Endothelial cell of umbilical vein (primary cell): ENCODE measurements around the gene FAM131B. TPM values are rescaled to one million over a fixed set of nuclear protein-coding genes. Genes with fewer than 3 reads are reported as not detected.

Experiments
- BruUV-seq: library from RNA; stranded (reverse); fragments of 400-500 nt; replicated peaks from 2 replicates; lab custom pipeline; 2021; lab: Mats Ljungman, UMichigan
- CTCF ChIA-PET: fragments of 300-600, 350-600 bp; sonication (Branson Sonifier 250); formaldehyde crosslinking; loops from one replicate; lab custom pipeline; 2021; ENCODE audit warnings: antibody characterized with exemption, inconsistent platforms; lab: Charles Lee
- POLR2A ChIA-PET: fragments of 300-600, 350-600 bp; sonication (Branson Sonifier 250); formaldehyde crosslinking; loops from one replicate; lab custom pipeline; 2021; ENCODE audit warnings: antibody characterized with exemption, inconsistent platforms; lab: Charles Lee
- DNase-seq: peaks from one replicate; pipeline ENCODE4 v3.0.0-alpha.2; 2011; ENCODE audit warnings: low read depth, low spot score
- FAIRE-seq: peaks from 2 replicates; lab custom pipeline; 2011; peaks lifted over from hg19 to GRCh38; lab: Jason Lieb, UNC
- H2AFZ ChIP-seq: 2 replicates; pipeline ENCODE4 v1.6.0; 2012; ENCODE audit warnings: low read depth, low read length, control low read depth, inconsistent platforms
- H3K27ac ChIP-seq: 2 replicates; pipeline ENCODE4 v1.5.1; 2011; ENCODE audit warnings: low read depth, mild to moderate bottlenecking, control low read depth, low read length, moderate library complexity; ENCODE audit not compliant: insufficient read depth
- H3K27me3 ChIP-seq, 2 experiments: 2 replicates each; pipeline versions ENCODE4 v1.6.0 to v1.6.1; 2011; ENCODE audit warnings: low read length in 2 of 2, mixed read lengths in 1 of 2; ENCODE audit not compliant: control insufficient read depth in 2 of 2, insufficient read depth in 2 of 2
- H3K36me3 ChIP-seq, 2 experiments: 2 replicates in 1 of 2; 3 replicates in 1 of 2; pipeline ENCODE4 v1.5.1; 2011; ENCODE audit warnings: low read length in 2 of 2, mild to moderate bottlenecking in 1 of 2, moderate library complexity in 1 of 2; ENCODE audit not compliant: control insufficient read depth in 2 of 2, insufficient read depth in 2 of 2; ENCODE audit errors: extremely low read depth in 1 of 2
- H3K4me1 ChIP-seq: 3 replicates; pipeline ENCODE4 v1.5.1; 2011; ENCODE audit warnings: mild to moderate bottlenecking, low read length; ENCODE audit not compliant: control insufficient read depth, insufficient read depth; ENCODE audit errors: extremely low read depth
- H3K4me2 ChIP-seq: 2 replicates; pipeline ENCODE4 v1.6.1; 2011; ENCODE audit warnings: low read length, control low read depth, mixed read lengths; ENCODE audit not compliant: insufficient read depth
- H3K4me3 ChIP-seq, 3 experiments: fragments of 200-600 bp in 1 of 3; sonication (generic), shearing (Covaris generic) in 1 of 3; replicated peaks in 1 of 3; 2 replicates each; pipeline ENCODE4 v1.5.1; 2011 to 2016; ENCODE audit warnings: control low read depth in 3 of 3, low read length in 3 of 3, mild to moderate bottlenecking in 2 of 3, inconsistent platforms in 1 of 3, low read depth in 1 of 3, moderate library complexity in 1 of 3; ENCODE audit not compliant: insufficient read depth in 1 of 3
- H3K79me2 ChIP-seq: 2 replicates; pipeline ENCODE4 v1.6.0; 2012; ENCODE audit warnings: low read length, inconsistent platforms; ENCODE audit not compliant: control insufficient read depth, insufficient read depth
- H3K9ac ChIP-seq: replicated peaks from 2 replicates; pipeline ENCODE3; 2011; ENCODE audit warnings: low read length, control low read depth; ENCODE audit not compliant: insufficient read depth; ENCODE audit errors: extremely low read depth
- H3K9me1 ChIP-seq: replicated peaks from 3 replicates; pipeline ENCODE4 v1.6.0; 2011; ENCODE audit warnings: mild to moderate bottlenecking, low read length; ENCODE audit not compliant: control insufficient read depth, insufficient read depth; ENCODE audit errors: extremely low read depth
- H3K9me3 ChIP-seq: replicated peaks from 2 replicates; pipeline ENCODE4 v1.5.1; 2012; ENCODE audit warnings: low read length, inconsistent platforms; ENCODE audit not compliant: control insufficient read depth, insufficient read depth
- H4K20me1 ChIP-seq: replicated peaks from 2 replicates; pipeline ENCODE3; 2011; ENCODE audit warnings: mild to moderate bottlenecking, low read length; ENCODE audit not compliant: control insufficient read depth, insufficient read depth; ENCODE audit errors: extremely low read depth
- EZH2 ChIP-seq: IDR thresholded peaks from 2 replicates; pipeline ENCODE4 v1.6.1; 2012; ENCODE audit warnings: borderline replicate concordance, low read depth, mild to moderate bottlenecking, moderate library complexity, low read length, inconsistent platforms; ENCODE audit not compliant: severe bottlenecking
- FOS ChIP-seq: IDR thresholded peaks from 2 replicates; pipeline ENCODE4 v1.6.1; 2011; ENCODE audit warnings: mild to moderate bottlenecking, low read length, moderate library complexity, borderline replicate concordance; ENCODE audit not compliant: insufficient read depth
- GATA2 ChIP-seq: IDR thresholded peaks from 2 replicates; pipeline ENCODE4 v1.7.0; 2011; ENCODE audit warnings: low read depth, mild to moderate bottlenecking, moderate library complexity, mixed read lengths, low read length; ENCODE audit not compliant: insufficient read length, insufficient read depth
- JUN ChIP-seq: IDR thresholded peaks from 2 replicates; pipeline ENCODE4 v1.6.1; 2011; ENCODE audit warnings: borderline replicate concordance, low read depth; ENCODE audit not compliant: insufficient read length, insufficient read depth
- MYC ChIP-seq: IDR thresholded peaks from one replicate; pipeline ENCODE4 v1.6.1; 2011; ENCODE audit warnings: mild to moderate bottlenecking, low read depth, low read length
- POLR2A ChIP-seq: IDR thresholded peaks from 2 replicates; pipeline ENCODE4 v1.6.1; 2012; ENCODE audit warnings: low read depth, mild to moderate bottlenecking, control low read depth, low read length
- POLR2AphosphoS5 ChIP-seq: IDR thresholded peaks from 2 replicates; pipeline ENCODE4 v1.6.1; 2012; ENCODE audit warnings: low read depth, mild to moderate bottlenecking, control low read depth, low read length, moderate library complexity; ENCODE audit not compliant: insufficient read depth
- dilution Hi-C: fragments of 300-500 bp; cut with MboI; formaldehyde crosslinking; loops from one replicate; pipeline ENCODE4 v1.15.0; 2019; ENCODE audit warnings: low sequenced_read_pairs; ENCODE audit not compliant: extremely low pct_ligation_motif_present
- intact Hi-C: fragments of 100-400 bp; cut with micrococcal nuclease; formaldehyde crosslinking; loops from one replicate; pipeline ENCODE4 v1.10.0; 2022
- polyA plus RNA-seq, 4 experiments: library from polyadenylated mRNA; depleted of rRNA in 3 of 4; stranded (reverse) in 3 of 4; unstranded in 1 of 4; fragments of >200 nt; gene quantifications; 2 replicates each; pipeline versions ENCODE4 v1.2.1 to v1.2.3, GENCODE V29; 2011 to 2012; ENCODE audit warnings: missing spikeins in 1 of 4
- total RNA-seq: library from RNA; stranded (reverse); gene quantifications from 2 replicates; pipeline ENCODE4 v1.2.3, GENCODE V29; 2021
- TF ChIP-seq, protein P1 (sequence below): IDR thresholded peaks from 2 replicates; pipeline ENCODE4 v1.6.1; 2011; ENCODE audit not compliant: insufficient read depth, insufficient read length
- TF ChIP-seq, protein P2 (sequence below), 2 donors: IDR thresholded peaks; 1 replicate in 1 of 2; 2 replicates in 1 of 2; pipeline ENCODE4 v1.5.1; 2011; ENCODE audit warnings: low read length in 2 of 2, mild to moderate bottlenecking in 2 of 2, moderate library complexity in 2 of 2, control low read depth in 1 of 2, inconsistent platforms in 1 of 2, low read depth in 1 of 2; ENCODE audit not compliant: insufficient read depth in 1 of 2; ENCODE audit errors: extremely low read depth in 1 of 2

Gene FAM131B
- total and polyA plus RNA-seq, 2 donors (not counting 3 experiments of a cell fraction or from before 2014, with no cell fraction given), result 1.6 to 1.8 TPM

DNA sequence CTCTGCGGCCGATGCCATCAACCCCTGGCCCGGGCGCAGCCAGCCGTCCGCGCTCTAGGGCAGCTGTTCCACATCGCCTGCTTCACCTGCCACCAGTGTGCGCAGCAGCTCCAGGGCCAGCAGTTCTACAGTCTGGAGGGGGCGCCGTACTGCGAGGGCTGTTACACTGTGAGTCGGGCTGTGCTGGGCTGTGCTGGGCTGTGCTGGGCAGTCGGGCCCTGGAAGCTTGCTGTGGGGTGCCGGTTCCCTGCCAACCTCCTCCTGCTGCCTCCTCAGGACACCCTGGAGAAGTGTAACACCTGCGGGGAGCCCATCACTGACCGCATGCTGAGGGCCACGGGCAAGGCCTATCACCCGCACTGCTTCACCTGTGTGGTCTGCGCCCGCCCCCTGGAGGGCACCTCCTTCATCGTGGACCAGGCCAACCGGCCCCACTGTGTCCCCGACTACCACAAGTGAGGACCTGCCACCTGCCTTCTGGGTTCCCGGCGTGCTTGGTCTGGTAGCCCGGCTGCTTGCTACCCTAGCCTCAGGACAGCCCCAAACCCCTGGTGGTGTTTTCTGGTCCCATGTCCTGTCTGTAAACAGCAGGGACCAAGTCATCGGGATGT, 26.1 kb upstream of the FAM131B start:
- intact Hi-C loops, result no loop called here
- no peak overlapping the region for H3K4me3 ChIP-seq
- ChIA-PET POLR2A (interaction anchor here (0.6 to 1.1 kb wide), 2 partner anchors 99 to 111 kb away, joined by 6 to 7 read pairs; no protein-coding TSS in a partner anchor), CTCF (interaction anchor here (0.5 to 4.3 kb wide), 7 partner anchors 9 to 117 kb away, joined by 3 to 24 read pairs (median 3); no protein-coding TSS in a partner anchor)
- H3K9me3 ChIP-seq, result no peaks in the 10 kb centered on the region
- DNase-seq, result no peak
- H4K20me1 ChIP-seq, result no peaks in the 10 kb centered on the region
- no peaks in the 10 kb centered on the region for H3K27me3 ChIP-seq
- H3K79me2 ChIP-seq, result peaks cover 59% of the 10 kb centered on the region
- no peak overlapping the region for H3K4me2 ChIP-seq
- no peak for TF ChIP-seq POLR2A
- TF ChIP-seq MYC, result no peak
- TF ChIP-seq FOS, result no peak
- TF ChIP-seq, protein P1, sequence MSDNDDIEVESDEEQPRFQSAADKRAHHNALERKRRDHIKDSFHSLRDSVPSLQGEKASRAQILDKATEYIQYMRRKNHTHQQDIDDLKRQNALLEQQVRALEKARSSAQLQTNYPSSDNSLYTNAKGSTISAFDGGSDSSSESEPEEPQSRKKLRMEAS, result no peak
- H3K36me3 ChIP-seq, result peaks cover 19 to 43% of the 10 kb centered on the region in 2 experiments
- H3K9ac ChIP-seq, result no peak overlapping the region
- FAIRE-seq, result no peak
- no peaks in the 10 kb centered on the region for H3K9me1 ChIP-seq
- BruUV-seq, result no TSS peak
- peaks cover 84% of the 10 kb centered on the region for H3K4me1 ChIP-seq
- no peak overlapping the region for H3K27ac ChIP-seq
- dilution Hi-C loops, result loop anchor here (25.0 kb wide), 1 partner anchor 124 kb away; no protein-coding TSS in a partner anchor
- H2AFZ ChIP-seq, result no peak overlapping the region

DNA sequence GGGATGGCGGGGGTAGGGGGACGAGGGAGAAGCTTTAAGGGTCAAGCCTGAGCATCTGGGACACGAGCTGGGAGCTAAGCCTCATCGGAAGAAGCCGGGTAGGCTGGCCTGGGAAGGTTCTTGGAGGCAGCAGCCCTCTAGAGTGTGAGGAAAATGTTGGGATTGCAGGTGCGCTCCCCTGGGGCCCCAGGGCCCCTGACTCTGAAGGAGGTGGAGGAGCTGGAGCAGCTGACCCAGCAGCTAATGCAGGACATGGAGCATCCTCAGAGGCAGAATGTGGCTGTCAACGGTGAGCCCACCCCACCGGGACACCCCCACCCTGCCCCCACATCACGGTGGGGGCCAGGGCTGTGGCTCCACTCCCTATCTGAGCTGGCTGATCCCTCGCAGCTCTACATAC, 25.5 kb upstream of the FAM131B start:
- CTCF ChIA-PET, result interaction anchor here (0.7 to 4.3 kb wide), 5 partner anchors 8 to 117 kb away, joined by 3 to 24 read pairs (median 3); no protein-coding TSS in a partner anchor
- H4K20me1 ChIP-seq, result no peaks in the 10 kb centered on the region
- H2AFZ ChIP-seq, result no peak overlapping the region
- no peak overlapping the region for H3K9ac ChIP-seq
- no peaks in the 10 kb centered on the region for H3K27me3 ChIP-seq
- peaks cover 65% of the 10 kb centered on the region for H3K79me2 ChIP-seq
- DNase-seq (no peak), FAIRE-seq (no peak)
- POLR2A ChIA-PET, result interaction anchor here (1.1 kb wide), 1 partner anchor 112 kb away, joined by 6 read pairs; no protein-coding TSS in a partner anchor
- H3K4me1 ChIP-seq, result peaks cover 86% of the 10 kb centered on the region
- H3K9me3 ChIP-seq, result no peaks in the 10 kb centered on the region
- peaks cover 19 to 44% of the 10 kb centered on the region in 2 experiments for H3K36me3 ChIP-seq
- H3K4me2 ChIP-seq, result no peak overlapping the region
- no peak overlapping the region for H3K4me3 ChIP-seq
- H3K9me1 ChIP-seq, result no peaks in the 10 kb centered on the region
- no peak for TF ChIP-seq MYC
- no peak for TF ChIP-seq POLR2AphosphoS5
- TF ChIP-seq EZH2, result no peak
- TF ChIP-seq GATA2, result no peak
- TF ChIP-seq, protein P2, sequence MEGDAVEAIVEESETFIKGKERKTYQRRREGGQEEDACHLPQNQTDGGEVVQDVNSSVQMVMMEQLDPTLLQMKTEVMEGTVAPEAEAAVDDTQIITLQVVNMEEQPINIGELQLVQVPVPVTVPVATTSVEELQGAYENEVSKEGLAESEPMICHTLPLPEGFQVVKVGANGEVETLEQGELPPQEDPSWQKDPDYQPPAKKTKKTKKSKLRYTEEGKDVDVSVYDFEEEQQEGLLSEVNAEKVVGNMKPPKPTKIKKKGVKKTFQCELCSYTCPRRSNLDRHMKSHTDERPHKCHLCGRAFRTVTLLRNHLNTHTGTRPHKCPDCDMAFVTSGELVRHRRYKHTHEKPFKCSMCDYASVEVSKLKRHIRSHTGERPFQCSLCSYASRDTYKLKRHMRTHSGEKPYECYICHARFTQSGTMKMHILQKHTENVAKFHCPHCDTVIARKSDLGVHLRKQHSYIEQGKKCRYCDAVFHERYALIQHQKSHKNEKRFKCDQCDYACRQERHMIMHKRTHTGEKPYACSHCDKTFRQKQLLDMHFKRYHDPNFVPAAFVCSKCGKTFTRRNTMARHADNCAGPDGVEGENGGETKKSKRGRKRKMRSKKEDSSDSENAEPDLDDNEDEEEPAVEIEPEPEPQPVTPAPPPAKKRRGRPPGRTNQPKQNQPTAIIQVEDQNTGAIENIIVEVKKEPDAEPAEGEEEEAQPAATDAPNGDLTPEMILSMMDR (IDR thresholded peaks at IDR 0.05; ENCODE audit: extremely low read depth in 1 of 2, insufficient read depth in 1 of 2, low read depth in 1 of 2, low read length in 2 of 2), result no peak
- TF ChIP-seq, protein P1, result no peak
- TF ChIP-seq POLR2A, result no peak
- no peak for TF ChIP-seq FOS
- TF ChIP-seq JUN, result no peak
- BruUV-seq, result no TSS peak
- dilution Hi-C loops, result loop anchor here (25.0 kb wide), 1 partner anchor 124 kb away; no protein-coding TSS in a partner anchor
- intact Hi-C loops, result no loop called here
- H3K27ac ChIP-seq, result no peak overlapping the region
